OCI-LY3 (cell line): ENCODE results near the gene ZNF516.

Source experiments
- H2AFZ ChIP-seq: fragments of 200-600, 300-600 bp; shearing (Covaris generic); 2 replicates; pipeline ENCODE4 v1.6.0; 2014; ENCODE audit warnings: antibody characterized with exemption, low read depth, low read length
- H3K27ac ChIP-seq: fragments of 200-600, 300-600 bp; sonication (generic); 2 replicates; pipeline ENCODE4 v1.5.1; 2014; ENCODE audit warnings: mild to moderate bottlenecking, low read length, moderate library complexity, mixed read lengths
- H3K27me3 ChIP-seq: fragments of 200-600, 300-600 bp; sonication (generic); 2 replicates; pipeline ENCODE4 v1.6.1; 2014; ENCODE audit warnings: low read depth, low read length, mixed read lengths
- H3K36me3 ChIP-seq: fragments of 200-600, 300-600 bp; sonication (generic); replicated peaks from 2 replicates; pipeline ENCODE3; 2014; ENCODE audit warnings: low read depth, low read length, mixed read lengths
- H3K4me1 ChIP-seq: fragments of 300-600, 200-600 bp; sonication (generic); 2 replicates; pipeline ENCODE4 v1.6.1; 2014; ENCODE audit warnings: low read length, mixed read lengths
- H3K4me2 ChIP-seq: fragments of 200-600, 300-600 bp; sonication (generic); 2 replicates; pipeline ENCODE4 v1.6.1; 2014; ENCODE audit warnings: low read length, mixed read lengths
- H3K4me3 ChIP-seq: fragments of 300-600, 200-600 bp; sonication (generic); 2 replicates; pipeline ENCODE4 v1.5.1; 2014; ENCODE audit warnings: antibody characterized with exemption, mild to moderate bottlenecking, low read length, moderate library complexity
- H3K79me2 ChIP-seq: fragments of 300-600, 200-600 bp; shearing (Covaris generic); 2 replicates; pipeline ENCODE4 v1.6.1; 2014; ENCODE audit warnings: mild to moderate bottlenecking, low read length, mixed read lengths
- H3K9ac ChIP-seq: fragments of 300-600, 200-600 bp; shearing (Covaris generic); 2 replicates; pipeline ENCODE4 v1.6.0; 2014; ENCODE audit warnings: mild to moderate bottlenecking, low read length, moderate library complexity
- H3K9me3 ChIP-seq: fragments of 200-600, 300-600 bp; shearing (Covaris generic); 2 replicates; pipeline ENCODE4 v1.6.1; 2014; ENCODE audit warnings: low read length, mixed read lengths; ENCODE audit not compliant: insufficient read depth
- H4K20me1 ChIP-seq: fragments of 200-600, 300-600 bp; sonication (generic); 2 replicates; pipeline ENCODE4 v1.6.1; 2016; ENCODE audit warnings: low read length, mixed read lengths; ENCODE audit not compliant: insufficient read depth
- EZH2phosphoT487 ChIP-seq: fragments of 200-600 bp; shearing (Covaris generic); IDR thresholded peaks from 2 replicates; pipeline ENCODE4 v1.6.1; 2018; ENCODE audit warnings: antibody characterized with exemption, mixed run types, low read depth
- TF ChIP-seq, protein P1 (sequence below): fragments of 200-600, 300-600 bp; sonication (generic); IDR thresholded peaks from 2 replicates; pipeline ENCODE4 v1.5.1; 2014; ENCODE audit warnings: antibody characterized with exemption, low read length, low read depth

The ZNF516 gene

DNA sequence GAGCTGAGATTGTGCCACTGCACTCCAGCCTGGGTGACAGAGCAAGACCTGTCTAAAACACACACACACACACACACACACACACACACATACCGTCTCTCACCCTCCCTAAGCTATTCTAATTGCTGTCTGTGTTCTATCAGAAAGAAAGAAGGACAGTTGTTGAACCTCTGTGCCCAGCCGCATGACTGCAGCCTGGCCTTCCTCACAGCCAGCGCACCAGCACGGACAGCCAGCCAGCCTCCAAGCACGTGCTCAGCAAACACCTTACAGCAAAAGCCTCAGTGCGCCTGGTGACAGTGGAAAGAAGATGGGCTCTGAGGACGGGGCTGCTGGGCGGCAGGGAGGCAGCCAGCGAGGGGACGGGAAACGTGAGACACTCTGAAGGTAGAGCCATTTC lies 58.0 kb downstream of the ZNF516 start:
- H3K27me3 ChIP-seq: no peaks in the 10 kb centered on the region

DNA sequence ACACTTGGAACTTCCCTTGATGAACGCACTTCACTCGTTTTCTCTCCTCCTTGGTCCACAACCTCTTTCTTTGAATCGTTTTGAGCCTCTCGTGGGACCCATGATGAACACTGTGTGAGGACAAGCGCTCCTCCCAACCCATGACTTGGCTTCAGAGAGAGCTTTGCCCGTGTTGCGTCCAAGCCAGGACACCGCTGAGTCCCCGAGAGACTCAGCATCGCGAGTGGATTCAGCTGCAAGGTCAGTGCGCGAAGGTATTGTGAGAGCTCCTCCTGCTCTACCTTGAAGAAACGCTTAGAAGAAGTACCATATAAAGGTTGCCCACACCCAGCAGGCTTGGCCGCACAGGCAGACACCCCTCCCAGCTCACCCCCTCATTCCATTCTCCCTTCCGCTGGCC lies 58.7 kb downstream of the ZNF516 start:
- Histone ChIP-seq H3K36me3 (no peaks in the 10 kb centered on the region), H3K4me3 (no peak overlapping the region), H3K27ac (no peak overlapping the region), H2AFZ (no peak overlapping the region), H3K9me3 (no peaks in the 10 kb centered on the region; the same call in 1 of the 2 replicates), H3K4me1 (no peaks in the 10 kb centered on the region), H3K27me3 (no peaks in the 10 kb centered on the region), H4K20me1 (no peaks in the 10 kb centered on the region), H3K4me2 (no peak overlapping the region), H3K9ac (no peak overlapping the region), H3K79me2 (no peaks in the 10 kb centered on the region)
- TF ChIP-seq EZH2phosphoT487: no peak
- TF ChIP-seq, protein P1, sequence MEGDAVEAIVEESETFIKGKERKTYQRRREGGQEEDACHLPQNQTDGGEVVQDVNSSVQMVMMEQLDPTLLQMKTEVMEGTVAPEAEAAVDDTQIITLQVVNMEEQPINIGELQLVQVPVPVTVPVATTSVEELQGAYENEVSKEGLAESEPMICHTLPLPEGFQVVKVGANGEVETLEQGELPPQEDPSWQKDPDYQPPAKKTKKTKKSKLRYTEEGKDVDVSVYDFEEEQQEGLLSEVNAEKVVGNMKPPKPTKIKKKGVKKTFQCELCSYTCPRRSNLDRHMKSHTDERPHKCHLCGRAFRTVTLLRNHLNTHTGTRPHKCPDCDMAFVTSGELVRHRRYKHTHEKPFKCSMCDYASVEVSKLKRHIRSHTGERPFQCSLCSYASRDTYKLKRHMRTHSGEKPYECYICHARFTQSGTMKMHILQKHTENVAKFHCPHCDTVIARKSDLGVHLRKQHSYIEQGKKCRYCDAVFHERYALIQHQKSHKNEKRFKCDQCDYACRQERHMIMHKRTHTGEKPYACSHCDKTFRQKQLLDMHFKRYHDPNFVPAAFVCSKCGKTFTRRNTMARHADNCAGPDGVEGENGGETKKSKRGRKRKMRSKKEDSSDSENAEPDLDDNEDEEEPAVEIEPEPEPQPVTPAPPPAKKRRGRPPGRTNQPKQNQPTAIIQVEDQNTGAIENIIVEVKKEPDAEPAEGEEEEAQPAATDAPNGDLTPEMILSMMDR: no peak

More for the DNA sequence above, 58.0 kb downstream of the ZNF516 start:
- no peak for TF ChIP-seq EZH2phosphoT487
- TF ChIP-seq, protein P1: no peak
- H3K9me3 ChIP-seq: no peaks in the 10 kb centered on the region; the same call in 1 of the 2 replicates
- H4K20me1 ChIP-seq: no peaks in the 10 kb centered on the region
- no peak overlapping the region for H3K9ac ChIP-seq
- no peaks in the 10 kb centered on the region for H3K36me3 ChIP-seq
- no peak overlapping the region for H3K4me3 ChIP-seq
- H3K4me1 ChIP-seq: no peaks in the 10 kb centered on the region
- H2AFZ ChIP-seq: no peak overlapping the region
- no peak overlapping the region for H3K4me2 ChIP-seq
- H3K79me2 ChIP-seq: no peaks in the 10 kb centered on the region
- H3K27ac ChIP-seq: no peak overlapping the region

DNA sequence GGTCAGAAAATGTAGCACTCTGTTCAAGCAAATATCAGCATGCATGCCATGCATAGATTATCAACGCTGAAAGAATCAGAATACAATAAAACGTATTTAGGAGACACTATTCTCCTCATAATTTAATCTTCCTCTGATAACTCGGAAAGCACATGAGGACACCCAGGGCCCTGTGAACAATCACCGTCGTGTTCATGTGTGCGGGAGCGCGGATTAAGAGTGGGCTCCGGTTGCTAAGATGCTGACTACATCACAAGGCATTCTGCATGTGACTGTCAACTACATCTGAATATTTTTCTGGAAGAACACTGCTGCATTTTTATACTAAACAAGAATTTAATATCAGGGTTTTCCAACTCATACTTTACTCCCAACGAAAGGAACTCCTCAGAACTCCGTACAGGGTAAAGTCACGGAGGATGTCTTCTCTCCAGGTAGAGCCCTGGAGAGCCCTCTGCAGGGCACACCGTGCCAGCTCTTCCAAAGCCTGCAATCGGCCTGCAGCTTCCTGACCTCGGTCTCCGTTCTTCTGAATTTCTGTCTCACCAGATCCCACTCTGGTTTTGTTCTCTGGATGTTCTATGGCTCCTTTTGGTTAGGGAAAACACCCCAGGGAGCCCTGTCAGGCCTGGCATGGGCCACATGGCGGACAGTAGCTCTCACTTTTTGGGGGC lies 59.6 kb downstream of the ZNF516 start:
- Histone ChIP-seq H3K9me3 (no peaks in the 10 kb centered on the region), H2AFZ (no peak overlapping the region), H3K4me3 (no peak overlapping the region), H3K4me2 (no peak overlapping the region), H3K79me2 (no peaks in the 10 kb centered on the region), H3K36me3 (no peaks in the 10 kb centered on the region), H3K27ac (no peak overlapping the region), H3K9ac (no peak overlapping the region), H3K27me3 (no peaks in the 10 kb centered on the region), H3K4me1 (no peaks in the 10 kb centered on the region), H4K20me1 (no peaks in the 10 kb centered on the region)
- no peak for TF ChIP-seq EZH2phosphoT487
- TF ChIP-seq, protein P1: no peak

DNA sequence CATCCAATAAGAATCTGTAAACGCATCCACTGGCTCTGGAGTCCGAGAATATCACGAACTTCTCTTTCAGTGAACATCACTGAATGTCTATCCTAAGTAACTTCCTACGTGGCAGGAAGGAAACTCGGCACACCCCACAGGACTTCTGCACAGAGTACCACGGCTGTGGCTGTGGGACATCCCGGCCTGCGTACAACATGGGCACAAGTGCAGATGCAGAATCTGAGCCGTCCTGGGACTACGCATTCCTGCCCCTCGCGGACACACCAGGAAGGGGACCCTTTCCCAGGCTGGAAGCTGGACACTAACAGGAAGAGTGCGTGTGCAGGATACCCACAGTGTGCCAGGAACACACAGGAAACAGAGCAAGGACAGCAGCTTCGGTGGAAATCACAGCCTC lies 60.6 kb downstream of the ZNF516 start:
- H3K4me2 ChIP-seq: no peak overlapping the region
- H3K4me1 ChIP-seq: no peaks in the 10 kb centered on the region
- H3K9me3 ChIP-seq: no peaks in the 10 kb centered on the region
- no peak overlapping the region for H3K4me3 ChIP-seq
- H4K20me1 ChIP-seq: no peaks in the 10 kb centered on the region
- H3K36me3 ChIP-seq: no peaks in the 10 kb centered on the region
- TF ChIP-seq, protein P1: no peak
- no peak for TF ChIP-seq EZH2phosphoT487
- no peak overlapping the region for H3K9ac ChIP-seq
- no peak overlapping the region for H3K27ac ChIP-seq
- no peaks in the 10 kb centered on the region for H3K79me2 ChIP-seq
- no peak overlapping the region for H2AFZ ChIP-seq
- no peaks in the 10 kb centered on the region for H3K27me3 ChIP-seq
